ENCODE data around the gene ZNF217. TPM values are rescaled to one million over a fixed set of nuclear protein-coding genes. Genes with fewer than 3 reads are reported as not detected.
"Not testable (repeated sequence)": the region's sequence is repeated elsewhere in the genome, so short reads cannot be mapped to it uniquely, and the experiment has no call there.

Gene ZNF217
- total RNA-seq, 2 experiments from 2014 or later: 37.2 to 38.3 TPM

DNA sequence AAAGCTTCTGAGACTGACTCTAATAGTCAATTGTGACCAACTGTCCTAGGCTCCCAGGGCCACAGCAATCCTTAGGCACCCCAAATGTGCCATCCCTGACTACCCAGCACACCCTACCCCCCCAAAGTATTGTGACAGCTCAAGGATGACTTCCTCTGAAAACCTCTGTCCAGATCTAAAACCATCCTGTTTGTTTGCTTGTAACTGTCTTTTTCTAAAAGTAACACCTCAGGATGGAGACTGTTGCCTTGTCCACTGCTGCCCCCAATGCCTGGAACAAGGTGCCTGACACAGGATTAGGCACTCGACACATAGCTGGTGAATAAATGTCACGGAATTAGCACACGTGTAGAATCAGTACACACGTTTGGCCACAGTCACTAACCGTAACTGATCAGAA, 7.7 kb downstream of the ZNF217 start:
- DNase-seq; intact Hi-C loops (cut with micrococcal nuclease); H3K9me3 Mint-ChIP-seq; H3K27me3 Mint-ChIP-seq (ENCODE audit: low read depth): not testable (repeated sequence)
- H3K27ac Mint-ChIP-seq: peak overlapping the region; percentile 88
- peaks cover 19% of the 10 kb centered on the region for H3K36me3 Mint-ChIP-seq (ENCODE audit: low read depth)
- peaks cover 73% of the 10 kb centered on the region for H3K4me1 Mint-ChIP-seq (ENCODE audit: low read depth)
- CTCF ChIA-PET: interaction anchor here (0.7 kb wide), 2 partner anchors 33 to 330 kb away, joined by 3 to 4 read pairs; no protein-coding TSS in a partner anchor
- H3K4me3 Mint-ChIP-seq: peak overlapping the region; percentile 62

GRCh38 chr20:53585004-53585569, 8.6 kb downstream of the ZNF217 start:
- CTCF ChIA-PET: interaction anchor here (0.5 to 0.6 kb wide), 2 partner anchors 12 to 340 kb away, joined by 4 to 5 read pairs; no protein-coding TSS in a partner anchor
- Mint-ChIP-seq H3K36me3 (ENCODE audit: low read depth) (peaks cover 27% of the 10 kb centered on the region), H3K27ac (peak overlapping the region; percentile 88), H3K4me3 (peak overlapping the region; percentile 45), H3K4me1 (ENCODE audit: low read depth) (peaks cover 76% of the 10 kb centered on the region)
- H3K27me3 Mint-ChIP-seq (ENCODE audit: low read depth); intact Hi-C loops (cut with micrococcal nuclease); H3K9me3 Mint-ChIP-seq: not testable (repeated sequence)
- DNase-seq: peak; percentile 34

GRCh38 chr20:53584550-53584913, 9.1 kb downstream of the ZNF217 start:
- H3K36me3 Mint-ChIP-seq (ENCODE audit: low read depth): peaks cover 30% of the 10 kb centered on the region
- H3K4me3 Mint-ChIP-seq; H3K9me3 Mint-ChIP-seq; DNase-seq; H3K27me3 Mint-ChIP-seq (ENCODE audit: low read depth): not testable (repeated sequence)
- H3K4me1 Mint-ChIP-seq (ENCODE audit: low read depth): peaks cover 78% of the 10 kb centered on the region
- CTCF ChIA-PET: interaction anchor here (0.5 to 0.6 kb wide), 2 partner anchors 13 to 341 kb away, joined by 4 to 5 read pairs; no protein-coding TSS in a partner anchor
- H3K27ac Mint-ChIP-seq: peak overlapping the region; percentile 88
- intact Hi-C loops (cut with micrococcal nuclease): loop anchor here (5.0 kb wide), 2 partner anchors 512 to 562 kb away; no protein-coding TSS in a partner anchor

DNA sequence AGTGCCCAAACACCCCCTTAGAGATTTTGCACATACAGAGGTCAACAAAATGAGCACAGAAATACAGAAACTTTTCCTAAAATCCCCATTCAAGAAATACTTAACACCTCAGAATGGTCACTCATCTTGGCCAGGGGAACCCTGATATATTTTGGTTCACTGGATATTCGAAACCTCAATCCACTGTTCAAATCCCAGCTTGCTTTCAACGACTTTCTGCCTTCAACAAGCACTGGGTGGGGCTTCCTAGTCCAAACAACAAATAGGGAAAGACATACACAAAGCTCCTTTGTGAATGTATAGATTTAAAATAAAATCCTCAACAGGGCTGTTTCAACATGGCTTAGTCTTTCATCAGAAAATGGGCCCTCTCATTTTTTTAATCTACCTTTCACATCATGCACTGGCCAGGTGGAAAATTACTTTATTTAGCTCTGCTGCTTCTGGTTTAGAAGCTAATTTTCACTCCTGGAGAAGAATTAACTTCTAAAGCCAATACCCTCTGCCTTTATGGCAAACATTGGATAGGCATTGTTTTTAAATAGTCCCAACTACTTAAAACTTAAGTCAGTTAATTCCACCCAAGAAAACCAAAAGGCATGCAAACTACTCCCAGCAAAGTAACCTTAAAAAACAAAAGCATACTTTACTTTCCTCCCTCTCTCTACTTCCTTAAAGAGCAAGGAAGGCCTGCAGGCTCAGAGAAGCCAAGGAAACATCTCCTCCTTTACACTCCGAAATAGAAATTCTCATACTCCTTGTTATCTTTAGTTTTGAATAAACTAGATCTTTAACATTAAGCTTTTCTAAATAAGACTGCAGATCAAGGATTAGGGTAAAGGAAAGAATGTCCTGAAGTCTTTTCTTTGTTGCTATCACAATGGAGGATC, 9.7 kb downstream of the ZNF217 start:
- Mint-ChIP-seq H3K4me3 (peak overlapping the region; percentile 27), H3K36me3 (ENCODE audit: low read depth) (peaks cover 30% of the 10 kb centered on the region), H3K4me1 (ENCODE audit: low read depth) (peaks cover 81% of the 10 kb centered on the region), H3K27ac (peak overlapping the region; percentile 79)
- CTCF ChIA-PET: interaction anchor here (0.6 to 1.6 kb wide), 4 partner anchors 8 to 256 kb away, joined by 3 to 4 read pairs (median 3); no protein-coding TSS in a partner anchor
- DNase-seq; H3K9me3 Mint-ChIP-seq; H3K27me3 Mint-ChIP-seq (ENCODE audit: low read depth): not testable (repeated sequence)
- intact Hi-C loops (cut with micrococcal nuclease): loop anchor here (1.0 to 5.0 kb wide), 3 partner anchors 10 to 562 kb away; no protein-coding TSS in a partner anchor

- H3K4me3 Mint-ChIP-seq: peak overlapping the region; percentile 72
- peak; percentile 74 for DNase-seq
- intact Hi-C loops (cut with micrococcal nuclease): loop anchor here (1.0 to 5.0 kb wide), 3 partner anchors 12 to 560 kb away; no protein-coding TSS in a partner anchor
- no peaks in the 10 kb centered on the region for H3K9me3 Mint-ChIP-seq
- peaks cover 35% of the 10 kb centered on the region for H3K36me3 Mint-ChIP-seq (ENCODE audit: low read depth)
- CTCF ChIA-PET: interaction anchor here (0.5 to 1.6 kb wide), 8 partner anchors 9 to 333 kb away, joined by 3 to 4 read pairs (median 3); no protein-coding TSS in a partner anchor
- H3K27me3 Mint-ChIP-seq (ENCODE audit: low read depth): no peaks in the 10 kb centered on the region
- peak overlapping the region; percentile 79 for H3K27ac Mint-ChIP-seq
- peaks cover 86% of the 10 kb centered on the region for H3K4me1 Mint-ChIP-seq (ENCODE audit: low read depth)
Observed at GRCh38 chr20:53582574-53583351, 10.9 kb downstream of the ZNF217 start.

GRCh38 chr20:53582251-53582570, 11.4 kb downstream of the ZNF217 start:
- peaks cover 40% of the 10 kb centered on the region for H3K36me3 Mint-ChIP-seq (ENCODE audit: low read depth)
- peak overlapping the region; percentile 72 for H3K4me3 Mint-ChIP-seq
- DNase-seq: no peak
- peak overlapping the region; percentile 79 for H3K27ac Mint-ChIP-seq
- CTCF ChIA-PET: interaction anchor here (0.9 to 1.6 kb wide), 5 partner anchors 40 to 334 kb away, joined by 3 to 5 read pairs (median 3); no protein-coding TSS in a partner anchor
- peaks cover 90% of the 10 kb centered on the region for H3K4me1 Mint-ChIP-seq (ENCODE audit: low read depth)
- intact Hi-C loops (cut with micrococcal nuclease): loop anchor here (5.0 kb wide), 2 partner anchors 510 to 560 kb away; no protein-coding TSS in a partner anchor
- no peaks in the 10 kb centered on the region for H3K9me3 Mint-ChIP-seq
- H3K27me3 Mint-ChIP-seq (ENCODE audit: low read depth): no peaks in the 10 kb centered on the region

DNA sequence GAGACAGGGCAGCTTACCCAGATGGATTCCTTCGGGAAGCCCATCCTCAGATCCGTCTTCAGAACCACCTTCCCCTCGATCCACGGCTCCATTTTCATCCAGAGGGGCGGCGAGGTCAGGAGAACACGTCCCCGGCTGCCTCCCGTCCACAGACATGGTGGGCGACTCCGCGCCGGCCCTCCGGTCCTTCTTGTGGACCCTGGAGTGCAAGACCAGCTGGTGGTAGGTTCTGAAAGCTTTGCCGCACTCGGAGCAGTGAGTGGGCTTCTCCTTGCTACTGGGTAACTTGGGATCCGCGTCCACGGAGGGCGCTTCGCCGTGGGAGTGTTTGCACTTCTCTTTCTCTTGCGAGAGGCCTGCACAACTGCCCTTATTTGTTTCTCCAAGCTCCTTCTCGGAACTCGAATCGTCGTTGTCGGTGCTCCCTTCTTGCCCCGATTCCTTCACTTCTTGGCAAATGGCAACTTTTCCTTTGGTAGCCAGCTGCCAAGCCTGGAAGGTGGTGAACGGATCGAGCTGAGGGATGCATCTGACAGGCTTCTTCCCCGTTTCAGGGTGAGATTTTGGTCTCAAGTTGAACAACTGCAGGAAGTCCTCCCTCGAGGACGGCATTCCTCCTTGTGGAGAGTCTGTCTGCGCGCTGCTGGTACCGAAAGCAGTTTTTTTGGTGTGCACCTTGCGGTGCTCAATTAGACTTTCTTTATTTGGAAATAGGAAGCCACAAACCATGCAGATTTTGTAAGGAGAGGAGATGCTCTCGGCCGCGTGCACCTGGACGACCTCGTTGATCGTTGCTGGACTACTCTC, 12.0 kb downstream of the ZNF217 start:
- Mint-ChIP-seq H3K4me3 (peak overlapping the region; percentile 72), H3K4me1 (ENCODE audit: low read depth) (peaks cover 90% of the 10 kb centered on the region), H3K9me3 (no peaks in the 10 kb centered on the region), H3K36me3 (ENCODE audit: low read depth) (peaks cover 45% of the 10 kb centered on the region), H3K27me3 (ENCODE audit: low read depth) (no peaks in the 10 kb centered on the region), H3K27ac (peak overlapping the region; percentile 92)
- intact Hi-C loops (cut with micrococcal nuclease): loop anchor here (5.0 kb wide), 2 partner anchors 509 to 559 kb away; no protein-coding TSS in a partner anchor
- peak; percentile 40 for DNase-seq
- CTCF ChIA-PET: interaction anchor here (0.6 to 1.6 kb wide), 5 partner anchors 40 to 334 kb away, joined by 3 to 5 read pairs (median 3); no protein-coding TSS in a partner anchor

- CTCF ChIA-PET: interaction anchor here (1.0 to 1.9 kb wide), 9 partner anchors 14 to 360 kb away, joined by 3 to 14 read pairs (median 3); no protein-coding TSS in a partner anchor
- Mint-ChIP-seq H3K4me3 (peak overlapping the region; percentile 71), H3K27me3 (ENCODE audit: low read depth) (no peaks in the 10 kb centered on the region), H3K9me3 (no peaks in the 10 kb centered on the region), H3K36me3 (ENCODE audit: low read depth) (peaks cover 54% of the 10 kb centered on the region), H3K4me1 (ENCODE audit: low read depth) (peaks cover 90% of the 10 kb centered on the region), H3K27ac (peak overlapping the region; percentile 92)
- intact Hi-C loops (cut with micrococcal nuclease): loop anchor here (1.0 to 5.0 kb wide), 4 partner anchors 9 to 558 kb away; no protein-coding TSS in a partner anchor
- DNase-seq: no peak
Observed at GRCh38 chr20:53580376-53581111, 13.1 kb downstream of the ZNF217 start.

- intact Hi-C loops (cut with micrococcal nuclease): loop anchor here (1.0 to 5.0 kb wide), 14 partner anchors 10 to 628 kb away; partner anchors contain the start of gene PFDN4
Observed at GRCh38 chr20:53579581-53580375, 13.9 kb downstream of the ZNF217 start.

DNA sequence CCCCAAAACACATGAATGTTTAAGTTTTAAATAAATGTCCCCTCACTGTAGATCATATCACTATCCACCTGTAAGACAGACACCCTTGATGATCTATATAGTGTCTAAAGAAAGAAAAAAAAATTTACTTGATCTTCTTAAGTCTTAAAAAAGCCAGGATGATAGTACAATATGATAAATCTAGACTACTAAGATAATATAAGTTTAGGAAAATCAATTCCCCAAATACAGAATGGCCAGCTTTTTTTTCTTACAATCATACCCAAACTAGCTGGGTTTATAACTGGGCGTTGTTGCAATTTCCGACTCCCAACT, 14.4 kb downstream of the ZNF217 start:
- peak; percentile 45 for DNase-seq
- intact Hi-C loops (cut with micrococcal nuclease): loop anchor here (1.0 to 5.0 kb wide), 10 partner anchors 15 to 628 kb away; partner anchors contain the start of gene PFDN4
- H3K27ac Mint-ChIP-seq: peak overlapping the region; percentile 92
- H3K9me3 Mint-ChIP-seq: no peaks in the 10 kb centered on the region
- CTCF ChIA-PET: interaction anchor here (0.7 to 1.9 kb wide), 16 partner anchors 9 to 361 kb away, joined by 3 to 14 read pairs (median 3); no protein-coding TSS in a partner anchor
- H3K36me3 Mint-ChIP-seq (ENCODE audit: low read depth): peaks cover 65% of the 10 kb centered on the region
- H3K4me3 Mint-ChIP-seq: peak overlapping the region; percentile 71
- H3K27me3 Mint-ChIP-seq (ENCODE audit: low read depth): no peaks in the 10 kb centered on the region
- peaks cover 91% of the 10 kb centered on the region for H3K4me1 Mint-ChIP-seq (ENCODE audit: low read depth)

More at GRCh38 chr20:53579581-53580375, 13.9 kb downstream of the ZNF217 start:
- Mint-ChIP-seq H3K4me1 (ENCODE audit: low read depth) (peaks cover 91% of the 10 kb centered on the region), H3K27ac (peak overlapping the region; percentile 92), H3K27me3 (ENCODE audit: low read depth) (no peaks in the 10 kb centered on the region), H3K9me3 (no peaks in the 10 kb centered on the region), H3K36me3 (ENCODE audit: low read depth) (peaks cover 61% of the 10 kb centered on the region), H3K4me3 (peak overlapping the region; percentile 71)
- DNase-seq: peak; percentile 45
- CTCF ChIA-PET: interaction anchor here (0.7 to 1.9 kb wide), 18 partner anchors 8 to 361 kb away, joined by 3 to 14 read pairs (median 3); no protein-coding TSS in a partner anchor
